ENCODE measurements around the gene SELENON.

DNA sequence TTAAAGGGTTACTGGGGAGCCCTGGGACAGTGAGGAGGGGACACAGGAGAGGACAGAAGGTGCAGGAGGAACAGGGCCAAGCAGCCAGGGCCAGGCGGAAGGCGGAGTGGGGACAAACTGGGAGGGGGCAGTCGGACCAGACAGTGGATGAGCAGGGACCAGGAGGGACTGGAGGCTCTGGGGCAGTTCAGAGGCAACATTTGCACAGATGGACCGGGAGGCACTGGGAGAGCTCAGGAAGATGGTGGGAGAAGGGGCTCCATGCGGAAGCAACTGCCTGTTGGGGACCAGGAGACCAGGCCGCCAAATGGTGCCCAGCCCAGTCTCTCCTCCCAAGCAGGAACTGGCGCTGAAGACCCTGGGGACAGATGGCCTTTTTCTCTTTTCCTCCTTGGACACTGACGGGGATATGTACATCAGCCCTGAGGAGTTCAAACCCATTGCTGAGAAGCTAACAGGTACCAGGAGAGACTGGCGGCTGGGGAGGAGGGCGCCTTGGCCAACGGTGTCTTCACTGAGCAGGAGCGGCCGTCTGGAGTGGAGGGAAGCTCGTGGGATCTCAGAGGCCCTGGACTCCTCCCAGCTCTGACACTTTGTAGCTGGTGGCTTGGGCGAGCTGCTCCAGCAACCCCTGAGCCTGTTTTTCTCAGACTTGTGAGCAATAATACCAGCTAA is 847 bp downstream of the SELENON start:
- no peak for TF ChIP-seq EZH2 (IDR thresholded peaks at IDR 0.05; ENCODE audit: insufficient read depth, poor library complexity, severe bottlenecking)
- no peak for TF ChIP-seq EZH2phosphoT487 (IDR thresholded peaks at IDR 0.05; ENCODE audit: insufficient read depth, low read depth)

Measured in GM23248 (cell line).